SK-N-SH (cell line): ENCODE results near the gene TMEM161A. TPM values are rescaled to one million over a fixed set of nuclear protein-coding genes. Genes with fewer than 3 reads are reported as not detected.

Source experiments
- CTCF ChIA-PET: fragments of 300-600, 350-600 bp; formaldehyde crosslinking; extraction: SDS; loops from one replicate; lab custom pipeline; 2021; lab: Yijun Ruan, JAX
- POLR2A ChIA-PET: fragments of 350-600 bp; sonication (Branson Sonifier 250); formaldehyde crosslinking; extraction: SDS; loops from one replicate; lab custom pipeline; 2020; ENCODE audit warnings: antibody characterized with exemption, inconsistent platforms; lab: Yijun Ruan, JAX
- DNase-seq: peaks from one replicate; pipeline ENCODE4 v3.0.0; 2012
- H2AFZ ChIP-seq: fragments of 200-600 bp; sonication (generic); 2 replicates; pipeline ENCODE4 v1.8.1; 2016; ENCODE audit warnings: antibody characterized with exemption, mild to moderate bottlenecking, low read depth
- H3F3A ChIP-seq: fragments of 200-600 bp; sonication (generic); replicated peaks from 2 replicates; pipeline ENCODE3; 2016; ENCODE audit warnings: antibody characterized with exemption, mild to moderate bottlenecking; ENCODE audit not compliant: insufficient read depth
- H3K27ac ChIP-seq, 2 experiments: fragments of 200-500 bp in 1 of 2; fragments of 200-600 bp in 1 of 2; sonication (Bioruptor generic) in 1 of 2; sonication (generic), shearing (Covaris generic) in 1 of 2; 2 replicates each; pipeline versions ENCODE4 v1.5.1 to v1.6.1; 2014 to 2016; ENCODE audit warnings: low read depth in 2 of 2, inconsistent platforms in 1 of 2, low read length in 1 of 2, mild to moderate bottlenecking in 1 of 2, mixed read lengths in 1 of 2
- H3K27me3 ChIP-seq: fragments of 200-600 bp; sonication (generic), shearing (Covaris generic); 2 replicates; pipeline ENCODE4 v1.6.1; 2016; ENCODE audit warnings: mixed run types; ENCODE audit not compliant: insufficient read depth
- H3K36me3 ChIP-seq, 2 experiments: fragments of 200-500 bp in 1 of 2; fragments of 200-600 bp in 1 of 2; sonication (Bioruptor generic) in 1 of 2; sonication (generic) in 1 of 2; replicated peaks in 1 of 2; 2 replicates each; pipeline versions ENCODE3 to v1.5.1; 2014 to 2016; ENCODE audit warnings: low read length in 1 of 2, mild to moderate bottlenecking in 1 of 2; ENCODE audit not compliant: insufficient read depth in 2 of 2, control insufficient read depth in 1 of 2
- H3K4me1 ChIP-seq, 2 experiments: fragments of 200-500 bp in 1 of 2; fragments of 200-600 bp in 1 of 2; sonication (Bioruptor generic) in 1 of 2; sonication (generic), shearing (Covaris generic) in 1 of 2; 2 replicates each; pipeline versions ENCODE4 v1.5.1 to v1.6.1; 2014 to 2016; ENCODE audit warnings: low read depth in 1 of 2, low read length in 1 of 2, mixed run types in 1 of 2; ENCODE audit not compliant: insufficient read depth in 2 of 2, control insufficient read depth in 1 of 2
- H3K4me2 ChIP-seq: fragments of 200-600 bp; sonication (generic), shearing (Covaris generic); 2 replicates; pipeline ENCODE4 v1.6.1; 2017; ENCODE audit warnings: mixed run types
- H3K4me3 ChIP-seq, 2 experiments: fragments of 200-500 bp in 1 of 2; fragments of 200-600 bp in 1 of 2; sonication (Bioruptor generic) in 1 of 2; sonication (generic), shearing (Covaris generic) in 1 of 2; 2 replicates each; pipeline versions ENCODE4 v1.5.1 to v1.8.1; 2014 to 2016; ENCODE audit warnings: low read depth in 2 of 2, inconsistent platforms in 1 of 2, low read length in 1 of 2, mild to moderate bottlenecking in 1 of 2, mixed read lengths in 1 of 2, moderate library complexity in 1 of 2
- H3K79me2 ChIP-seq: fragments of 200-600 bp; sonication (generic); 2 replicates; pipeline ENCODE4 v1.8.1; 2017; ENCODE audit warnings: mild to moderate bottlenecking; ENCODE audit not compliant: insufficient read depth
- H3K9ac ChIP-seq: fragments of 200-600 bp; sonication (generic); 2 replicates; pipeline ENCODE4 v1.6.1; 2017; ENCODE audit warnings: mixed run types
- H3K9me2 ChIP-seq: fragments of 200-600 bp; sonication (generic); 2 replicates; pipeline ENCODE4 v1.6.1; 2017; ENCODE audit warnings: mixed run types
- H3K9me3 ChIP-seq: fragments of 200-600 bp; sonication (generic); 2 replicates; pipeline ENCODE4 v1.6.1; 2017; ENCODE audit warnings: mixed run types, mild to moderate bottlenecking, moderate library complexity
- H4K20me1 ChIP-seq: fragments of 200-600 bp; sonication (generic); 2 replicates; pipeline ENCODE4 v1.6.1; 2017; ENCODE audit warnings: mild to moderate bottlenecking, mixed run types; ENCODE audit not compliant: insufficient read depth
- CHD2 ChIP-seq: fragments of 150-350 bp; IDR thresholded peaks from 2 replicates; pipeline ENCODE4 v1.6.1; 2018; ENCODE audit warnings: low read length; ENCODE audit not compliant: partially characterized antibody
- CTCF ChIP-seq: fragments of 200-600 bp; sonication (generic); IDR thresholded peaks from 2 replicates; pipeline ENCODE4 v1.6.1; 2017; ENCODE audit warnings: antibody characterized with exemption, mild to moderate bottlenecking, moderate library complexity
- ELF1 ChIP-seq: IDR thresholded peaks from 2 replicates; pipeline ENCODE4 v1.4.0; 2012
- EP300 ChIP-seq, 2 experiments: IDR thresholded peaks; 2 replicates each; pipeline versions ENCODE4 v1.4.0 to v1.6.1; 2012; ENCODE audit warnings: borderline replicate concordance in 1 of 2, low read depth in 1 of 2, low read length in 1 of 2
- FOSL2 ChIP-seq: IDR thresholded peaks from 2 replicates; pipeline ENCODE4 v1.4.0; 2012; ENCODE audit warnings: low read depth, mild to moderate bottlenecking, moderate library complexity, borderline replicate concordance
- FOXM1 ChIP-seq: IDR thresholded peaks from 2 replicates; pipeline ENCODE4 v1.4.0; 2012; ENCODE audit warnings: low read depth, mild to moderate bottlenecking
- IRF3 ChIP-seq: fragments of 150-350 bp; IDR thresholded peaks from 2 replicates; pipeline ENCODE4 v1.6.1; 2016; ENCODE audit warnings: mild to moderate bottlenecking, low read depth, low read length
- NRF1 ChIP-seq: IDR thresholded peaks from 2 replicates; pipeline ENCODE4 v1.6.1; 2012; ENCODE audit warnings: low read depth, mild to moderate bottlenecking, low read length
- PBX3 ChIP-seq: IDR thresholded peaks from 2 replicates; pipeline ENCODE4; 2012
- POLR2AphosphoS5 ChIP-seq: IDR thresholded peaks from 2 replicates; pipeline ENCODE4 v1.6.1; 2012; ENCODE audit warnings: low read depth, low read length
- RXRA ChIP-seq: IDR thresholded peaks from 2 replicates; pipeline ENCODE4 v1.4.0; 2012; ENCODE audit warnings: low read depth, mild to moderate bottlenecking, borderline replicate concordance
- SIN3A ChIP-seq: IDR thresholded peaks from 2 replicates; pipeline ENCODE4 v1.6.1; 2012; ENCODE audit warnings: low read depth, mild to moderate bottlenecking, low read length, moderate library complexity, borderline replicate concordance
- SMC3 ChIP-seq: IDR thresholded peaks from 2 replicates; pipeline ENCODE4 v1.6.1; 2012; ENCODE audit warnings: low read depth, low read length, improper control_type of control experiment
- TCF12 ChIP-seq: IDR thresholded peaks from 2 replicates; pipeline ENCODE4 v1.4.0; 2012
- USF1 ChIP-seq: IDR thresholded peaks from 2 replicates; pipeline ENCODE4 v1.4.0; 2012; ENCODE audit warnings: low read depth, borderline replicate concordance
- USF2 ChIP-seq: fragments of 150-350 bp; IDR thresholded peaks from 2 replicates; pipeline ENCODE4 v1.6.1; 2017; ENCODE audit warnings: antibody characterized with exemption, low read length, low read depth, borderline replicate concordance
- YY1 ChIP-seq: IDR thresholded peaks from 2 replicates; pipeline ENCODE4 v1.4.0; 2012; ENCODE audit warnings: low read depth, mild to moderate bottlenecking
- ZBTB33 ChIP-seq: IDR thresholded peaks from 2 replicates; pipeline ENCODE4 v1.4.0; 2012; ENCODE audit warnings: low read depth, borderline replicate concordance
- WGBS: methylation state at CpG from one replicate; pipeline ENCODE4 v1.1.6; 2017; ENCODE audit warnings: low lambda C conversion rate; 5-methylcytosine and 5-hydroxymethylcytosine counted together
- polyA plus RNA-seq, 3 experiments: library from polyadenylated mRNA; depleted of rRNA; stranded (reverse); fragments of >200 nt; gene quantifications; 2 replicates each; pipeline ENCODE4 v1.2.3, GENCODE V29; 2012

The TMEM161A gene
- polyA plus RNA-seq, 1 of the 3 experiments (the other 2 are of a cell fraction) = 39.3 TPM

- Histone ChIP-seq H3K9me2 (no peaks in the 10 kb centered on the region), H3K9me3 (peaks cover 4% of the 10 kb centered on the region; the same call in 1 of the 2 replicates), H3K4me3 (no peak overlapping the region), H3K36me3 (peaks cover 0 to 4% of the 10 kb centered on the region in 2 experiments), H4K20me1 (no peaks in the 10 kb centered on the region), H3K9ac (no peak overlapping the region), H2AFZ (no peak overlapping the region), H3K79me2 (no peaks in the 10 kb centered on the region), H3K27ac (no peak overlapping the region), H3K4me1 (no peaks in the 10 kb centered on the region), H3K4me2 (no peak overlapping the region), H3K27me3 (no peaks in the 10 kb centered on the region), H3F3A (no peaks in the 10 kb centered on the region)
- ChIA-PET CTCF (interaction anchor here (0.7 to 1.5 kb wide), 2 partner anchors 52 to 61 kb away, joined by 3 read pairs; no protein-coding TSS in a partner anchor), POLR2A (no interaction called here)
- WGBS = 88% methylated on average over 1 of the region's 1 CpG
- DNase-seq = no peak
- no peak for TF ChIP-seq SMC3
- no peak for TF ChIP-seq TCF12
- TF ChIP-seq POLR2AphosphoS5 = no peak
- TF ChIP-seq NRF1 = no peak
- TF ChIP-seq USF2 = no peak
- TF ChIP-seq PBX3 = no peak
- no peak for TF ChIP-seq USF1
- no peak for TF ChIP-seq SIN3A
- TF ChIP-seq IRF3 = no peak
- no peak for TF ChIP-seq FOXM1
- no peak for TF ChIP-seq FOSL2
- TF ChIP-seq CTCF = no peak
- TF ChIP-seq ZBTB33 = no peak
- no peak for TF ChIP-seq ELF1
- no peak for TF ChIP-seq YY1
- no peak for TF ChIP-seq CHD2
- TF ChIP-seq EP300 (IDR thresholded peaks at IDR 0.05; ENCODE audit: borderline replicate concordance in 1 of 2, low read depth in 1 of 2, low read length in 1 of 2) = no peak
- no peak for TF ChIP-seq RXRA
These were observed 15.4 kb downstream of the TMEM161A start for GRCh38 chr19:19122902-19123301.
